Liver (tissue), 9 donors: ENCODE data around the gene DHRS12. TPM values are rescaled to one million over a fixed set of nuclear protein-coding genes. Genes with fewer than 3 reads are reported as not detected.
A peak's percentile ranks its signal among the peaks of the same experiment; 100 is the strongest.

Experiments
- DNase-seq: peaks from one replicate; pipeline ENCODE4 v3.0.0-alpha.2; 2017; ENCODE audit warnings: low spot score
- H3K27ac ChIP-seq, 2 donors: one replicate each; pipeline ENCODE4 v1.7.0; 2013; ENCODE audit warnings: inconsistent platforms in 2 of 2, low read length in 2 of 2, control low read depth in 1 of 2, low read depth in 1 of 2, mild to moderate bottlenecking in 1 of 2
- H3K27me3 ChIP-seq, 4 donors: one replicate each; pipeline versions ENCODE4 v1.6.1 to v1.7.0; 2013; ENCODE audit warnings: low read length in 3 of 4, inconsistent platforms in 1 of 4, mild to moderate bottlenecking in 1 of 4, moderate library complexity in 1 of 4; ENCODE audit not compliant: control insufficient read depth in 4 of 4, insufficient read depth in 4 of 4
- H3K36me3 ChIP-seq, 4 donors: one replicate each; pipeline versions ENCODE4 v1.6.1 to v1.7.0; 2013; ENCODE audit warnings: low read length in 3 of 4, mild to moderate bottlenecking in 3 of 4, low read depth in 1 of 4, moderate library complexity in 1 of 4; ENCODE audit not compliant: control insufficient read depth in 4 of 4, insufficient read depth in 3 of 4
- H3K4me1 ChIP-seq, 4 donors: one replicate each; pipeline versions ENCODE4 v1.6.1 to v1.7.0; 2013; ENCODE audit warnings: low read length in 3 of 4, mild to moderate bottlenecking in 3 of 4, moderate library complexity in 1 of 4; ENCODE audit not compliant: control insufficient read depth in 4 of 4, insufficient read depth in 4 of 4
- H3K4me3 ChIP-seq, 3 donors: one replicate each; pipeline versions ENCODE4 v1.6.1 to v1.7.0; 2013; ENCODE audit warnings: low read length in 3 of 3, control low read depth in 1 of 3, low read depth in 1 of 3, mild to moderate bottlenecking in 1 of 3
- H3K9ac ChIP-seq, 2 donors: one replicate each; pipeline ENCODE4 v1.7.0; 2013; ENCODE audit warnings: low read length in 2 of 2, mild to moderate bottlenecking in 2 of 2, moderate library complexity in 2 of 2, control low read depth in 1 of 2, low read depth in 1 of 2
- H3K9me3 ChIP-seq, 4 donors: one replicate each; pipeline versions ENCODE4 v1.6.1 to v1.7.0; 2013; ENCODE audit warnings: low read length in 3 of 4; ENCODE audit not compliant: control insufficient read depth in 4 of 4
- EGR1 ChIP-seq, 2 donors: IDR thresholded peaks; 2 replicates each; pipeline ENCODE4 v1.6.1; 2016 to 2018; ENCODE audit warnings: antibody characterized with exemption in 2 of 2, low read depth in 2 of 2
- FOXA1 ChIP-seq: IDR thresholded peaks from 2 replicates; pipeline ENCODE4 v1.6.1; 2016; ENCODE audit warnings: antibody characterized with exemption
- FOXA2 ChIP-seq: IDR thresholded peaks from 2 replicates; pipeline ENCODE4 v1.6.1; 2016; ENCODE audit warnings: antibody characterized with exemption
- GABPA ChIP-seq, 2 donors: IDR thresholded peaks in 1 of 2; conservative IDR thresholded peaks in 1 of 2; 2 replicates each; pipeline ENCODE4 v1.6.1; 2016; ENCODE audit warnings: antibody characterized with exemption in 2 of 2, mild to moderate bottlenecking in 1 of 2, moderate library complexity in 1 of 2
- HNF4A ChIP-seq, 2 donors: conservative IDR thresholded peaks; 2 replicates each; pipeline ENCODE4 v1.6.1; 2016; ENCODE audit warnings: antibody characterized with exemption in 2 of 2, mild to moderate bottlenecking in 2 of 2
- HNF4G ChIP-seq: IDR thresholded peaks from 2 replicates; pipeline ENCODE4 v1.6.1; 2016; ENCODE audit warnings: antibody characterized with exemption
- JUND ChIP-seq, 2 donors: IDR thresholded peaks; 2 replicates each; pipeline ENCODE4 v1.6.1; 2016; ENCODE audit warnings: antibody characterized with exemption in 2 of 2
- NR2F2 ChIP-seq: IDR thresholded peaks from 2 replicates; pipeline ENCODE4 v1.6.1; 2016; ENCODE audit warnings: antibody characterized with exemption
- RAD21 ChIP-seq, 2 donors: IDR thresholded peaks; 2 replicates each; pipeline ENCODE4 v1.6.1; 2016; ENCODE audit warnings: antibody characterized with exemption in 2 of 2, mild to moderate bottlenecking in 2 of 2
- RXRA ChIP-seq, 2 donors: IDR thresholded peaks; 2 replicates each; pipeline ENCODE4 v1.6.1; 2017 to 2018; ENCODE audit warnings: antibody characterized with exemption in 2 of 2, mild to moderate bottlenecking in 1 of 2
- SP1 ChIP-seq: IDR thresholded peaks from 2 replicates; pipeline ENCODE4 v1.6.1; 2018; ENCODE audit warnings: antibody characterized with exemption, mild to moderate bottlenecking
- TAF1 ChIP-seq: conservative IDR thresholded peaks from 2 replicates; pipeline ENCODE4 v1.6.1; 2016; ENCODE audit warnings: antibody characterized with exemption, mild to moderate bottlenecking
- YY1 ChIP-seq: IDR thresholded peaks from 2 replicates; pipeline ENCODE4 v1.6.1; 2016; ENCODE audit warnings: antibody characterized with exemption, mild to moderate bottlenecking
- WGBS: extraction: QIAGEN DNeasy Blood & Tissue Kit; methylation state at CpG from one replicate; pipeline ENCODE4 v1.1.7; 2013; 5-methylcytosine and 5-hydroxymethylcytosine counted together
- polyA plus RNA-seq, 2 donors: library from polyadenylated mRNA; stranded (reverse) in 1 of 2; unstranded in 1 of 2; fragments of 200-250 nt in 1 of 2; fragments of >200 nt in 1 of 2; fragmentation: Nextera tagmentation in 1 of 2; extraction: Ambion mirVana in 1 of 2; gene quantifications; one replicate each; pipeline versions ENCODE4 v1.2.1 to v1.2.3, GENCODE V29; 2013 to 2015
- total RNA-seq, 2 donors: library from RNA; depleted of rRNA; stranded (reverse); fragments of >200 nt; gene quantifications; one replicate each; pipeline ENCODE4 v1.2.3, GENCODE V29; 2014
- TF ChIP-seq, protein P1 (sequence below): IDR thresholded peaks from 2 replicates; pipeline ENCODE4 v1.6.1; 2016; ENCODE audit warnings: antibody characterized with exemption
- TF ChIP-seq, protein P2 (sequence below): fragments of 150-350 bp; IDR thresholded peaks from 2 replicates; pipeline ENCODE4 v1.5.1; 2017; ENCODE audit warnings: improper control_type of control experiment, low read depth, low read length; ENCODE audit not compliant: missing input control
- TF ChIP-seq, protein P3 (sequence below): IDR thresholded peaks from 2 replicates; pipeline ENCODE4 v1.6.1; 2016; ENCODE audit warnings: antibody characterized with exemption
- TF ChIP-seq, protein P4 (sequence below): IDR thresholded peaks from 2 replicates; pipeline ENCODE4 v1.6.1; 2016; ENCODE audit warnings: antibody characterized with exemption
- TF ChIP-seq, protein P5 (sequence below): IDR thresholded peaks from 2 replicates; pipeline ENCODE4 v1.6.1; 2016; ENCODE audit warnings: antibody characterized with exemption, mild to moderate bottlenecking
- donor health status: healthy.
- donor health status: healthy.
- donor health status: healthy.
- donor health status: healthy.
- donor health status: healthy.

DHRS12 gene
- total and polyA plus RNA-seq, 4 donors, result 6.5 to 15.5 (median 9.3) TPM

DNA sequence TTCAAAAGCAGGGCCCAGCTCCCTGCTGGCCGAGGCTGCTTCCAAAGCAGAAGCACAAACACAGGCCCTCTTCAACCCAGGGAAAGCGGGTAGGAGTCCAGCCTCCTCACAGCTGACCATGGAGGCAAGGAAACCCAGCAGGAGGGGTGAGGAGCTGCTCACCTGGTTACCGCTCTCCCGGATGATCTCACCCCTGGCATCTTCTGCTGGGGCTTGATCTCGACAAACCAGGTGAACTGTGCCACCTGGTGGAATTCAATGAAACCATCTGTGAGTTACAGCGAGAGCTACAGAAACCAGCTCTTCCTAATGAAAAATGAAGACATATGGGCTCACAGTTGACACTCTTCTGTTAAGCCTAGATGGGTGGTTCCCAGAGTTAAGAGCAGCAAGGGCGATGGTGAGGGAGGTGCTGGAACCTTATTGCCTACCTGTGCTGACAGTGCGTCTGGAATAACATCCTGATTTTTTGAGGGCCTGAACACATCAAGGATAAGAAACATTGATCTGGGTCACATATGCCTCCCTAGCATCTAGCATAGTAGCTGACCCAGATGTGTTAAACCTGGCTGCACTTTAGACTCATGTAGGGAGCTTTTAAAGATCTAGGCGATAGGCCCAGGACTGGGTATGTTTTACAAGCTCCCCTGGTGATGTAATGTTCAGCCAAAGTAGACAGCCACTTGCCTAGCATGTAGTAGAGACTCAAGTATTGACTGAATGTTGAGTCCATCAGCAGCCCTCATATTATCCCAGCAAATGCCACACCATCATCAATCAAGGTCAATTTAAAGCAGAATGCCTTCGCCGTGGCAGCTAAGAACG, 6.1 kb downstream of the DHRS12 start:
- Histone ChIP-seq H3K4me1 (peaks cover 0 to 27% (median 13%) of the 10 kb centered on the region in 4 donors), H3K27ac (no peak overlapping the region)
- WGBS, result 76% methylated on average over 12 of the region's 12 CpGs

DNA sequence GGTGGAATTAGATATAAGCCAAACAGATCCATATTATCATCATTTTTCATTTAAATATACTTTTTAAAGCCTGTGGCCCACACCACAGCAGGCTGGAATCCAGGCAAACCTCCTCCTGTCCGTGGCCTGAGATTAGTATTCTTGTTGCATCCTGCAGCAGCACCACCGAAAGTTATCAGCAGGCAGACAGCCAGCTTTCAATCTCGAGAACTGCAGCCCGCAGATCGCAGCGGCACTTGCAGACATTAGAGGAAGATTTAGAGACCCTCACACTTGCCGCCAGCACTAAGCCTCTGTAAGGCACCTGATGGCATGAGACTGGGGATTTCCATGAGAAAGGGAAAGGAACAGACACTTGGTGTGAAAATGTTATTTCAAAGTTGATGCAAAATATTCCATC, 7.4 kb downstream of the DHRS12 start:
- Histone ChIP-seq H3K9ac (no peak overlapping the region), H3K36me3 (peaks cover 0 to 5% (median 0%) of the 10 kb centered on the region in 4 donors), H3K27ac (no peak overlapping the region), H3K9me3 (no peaks in the 10 kb centered on the region), H3K4me1 (peaks cover 0 to 14% (median 5%) of the 10 kb centered on the region in 4 donors), H3K27me3 (no peaks in the 10 kb centered on the region), H3K4me3 (no peak overlapping the region)
- 90% methylated on average over 7 of the region's 7 CpGs for WGBS
- DNase-seq, result no peak
- TF ChIP-seq, protein P1, sequence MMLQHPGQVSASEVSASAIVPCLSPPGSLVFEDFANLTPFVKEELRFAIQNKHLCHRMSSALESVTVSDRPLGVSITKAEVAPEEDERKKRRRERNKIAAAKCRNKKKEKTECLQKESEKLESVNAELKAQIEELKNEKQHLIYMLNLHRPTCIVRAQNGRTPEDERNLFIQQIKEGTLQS, result no peak
- TF ChIP-seq RAD21 (IDR thresholded peaks at IDR 0.05) (no peak), EGR1 (IDR thresholded peaks at IDR 0.05; ENCODE audit: low read depth in 2 of 2) (no peak), GABPA (IDR thresholded peaks at IDR 0.05 in 1 of 2, conservative IDR thresholded peaks at IDR 0.05 in 1 of 2) (no peak), FOXA1 (no peak), TAF1 (no peak), FOXA2 (no peak), YY1 (no peak), HNF4G (no peak), JUND (IDR thresholded peaks at IDR 0.05) (no peak)
- TF ChIP-seq, protein P2, sequence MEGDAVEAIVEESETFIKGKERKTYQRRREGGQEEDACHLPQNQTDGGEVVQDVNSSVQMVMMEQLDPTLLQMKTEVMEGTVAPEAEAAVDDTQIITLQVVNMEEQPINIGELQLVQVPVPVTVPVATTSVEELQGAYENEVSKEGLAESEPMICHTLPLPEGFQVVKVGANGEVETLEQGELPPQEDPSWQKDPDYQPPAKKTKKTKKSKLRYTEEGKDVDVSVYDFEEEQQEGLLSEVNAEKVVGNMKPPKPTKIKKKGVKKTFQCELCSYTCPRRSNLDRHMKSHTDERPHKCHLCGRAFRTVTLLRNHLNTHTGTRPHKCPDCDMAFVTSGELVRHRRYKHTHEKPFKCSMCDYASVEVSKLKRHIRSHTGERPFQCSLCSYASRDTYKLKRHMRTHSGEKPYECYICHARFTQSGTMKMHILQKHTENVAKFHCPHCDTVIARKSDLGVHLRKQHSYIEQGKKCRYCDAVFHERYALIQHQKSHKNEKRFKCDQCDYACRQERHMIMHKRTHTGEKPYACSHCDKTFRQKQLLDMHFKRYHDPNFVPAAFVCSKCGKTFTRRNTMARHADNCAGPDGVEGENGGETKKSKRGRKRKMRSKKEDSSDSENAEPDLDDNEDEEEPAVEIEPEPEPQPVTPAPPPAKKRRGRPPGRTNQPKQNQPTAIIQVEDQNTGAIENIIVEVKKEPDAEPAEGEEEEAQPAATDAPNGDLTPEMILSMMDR, result no peak
- TF ChIP-seq, protein P3, sequence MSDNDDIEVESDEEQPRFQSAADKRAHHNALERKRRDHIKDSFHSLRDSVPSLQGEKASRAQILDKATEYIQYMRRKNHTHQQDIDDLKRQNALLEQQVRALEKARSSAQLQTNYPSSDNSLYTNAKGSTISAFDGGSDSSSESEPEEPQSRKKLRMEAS, result no peak
- TF ChIP-seq, protein P4, sequence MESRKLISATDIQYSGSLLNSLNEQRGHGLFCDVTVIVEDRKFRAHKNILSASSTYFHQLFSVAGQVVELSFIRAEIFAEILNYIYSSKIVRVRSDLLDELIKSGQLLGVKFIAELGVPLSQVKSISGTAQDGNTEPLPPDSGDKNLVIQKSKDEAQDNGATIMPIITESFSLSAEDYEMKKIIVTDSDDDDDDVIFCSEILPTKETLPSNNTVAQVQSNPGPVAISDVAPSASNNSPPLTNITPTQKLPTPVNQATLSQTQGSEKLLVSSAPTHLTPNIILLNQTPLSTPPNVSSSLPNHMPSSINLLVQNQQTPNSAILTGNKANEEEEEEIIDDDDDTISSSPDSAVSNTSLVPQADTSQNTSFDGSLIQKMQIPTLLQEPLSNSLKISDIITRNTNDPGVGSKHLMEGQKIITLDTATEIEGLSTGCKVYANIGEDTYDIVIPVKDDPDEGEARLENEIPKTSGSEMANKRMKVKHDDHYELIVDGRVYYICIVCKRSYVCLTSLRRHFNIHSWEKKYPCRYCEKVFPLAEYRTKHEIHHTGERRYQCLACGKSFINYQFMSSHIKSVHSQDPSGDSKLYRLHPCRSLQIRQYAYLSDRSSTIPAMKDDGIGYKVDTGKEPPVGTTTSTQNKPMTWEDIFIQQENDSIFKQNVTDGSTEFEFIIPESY, result no peak

More for the DNA sequence above, 6.1 kb downstream of the DHRS12 start:
- no peak overlapping the region for H3K9ac ChIP-seq
- no peak for DNase-seq
- no peaks in the 10 kb centered on the region for H3K27me3 ChIP-seq
- no peak overlapping the region for H3K4me3 ChIP-seq
- H3K36me3 ChIP-seq, result peaks cover 0 to 5% (median 0%) of the 10 kb centered on the region in 4 donors
- TF ChIP-seq, protein P1, result no peak
- TF ChIP-seq HNF4G, result no peak
- no peak for TF ChIP-seq EGR1 (IDR thresholded peaks at IDR 0.05; ENCODE audit: low read depth in 2 of 2)
- TF ChIP-seq JUND (IDR thresholded peaks at IDR 0.05), result peak; percentile 72 to 81
- no peak for TF ChIP-seq RXRA (IDR thresholded peaks at IDR 0.05)
- TF ChIP-seq, protein P2, result peak; percentile 69
- peak; percentile 94 for TF ChIP-seq RAD21 (IDR thresholded peaks at IDR 0.05)
- TF ChIP-seq, protein P5, sequence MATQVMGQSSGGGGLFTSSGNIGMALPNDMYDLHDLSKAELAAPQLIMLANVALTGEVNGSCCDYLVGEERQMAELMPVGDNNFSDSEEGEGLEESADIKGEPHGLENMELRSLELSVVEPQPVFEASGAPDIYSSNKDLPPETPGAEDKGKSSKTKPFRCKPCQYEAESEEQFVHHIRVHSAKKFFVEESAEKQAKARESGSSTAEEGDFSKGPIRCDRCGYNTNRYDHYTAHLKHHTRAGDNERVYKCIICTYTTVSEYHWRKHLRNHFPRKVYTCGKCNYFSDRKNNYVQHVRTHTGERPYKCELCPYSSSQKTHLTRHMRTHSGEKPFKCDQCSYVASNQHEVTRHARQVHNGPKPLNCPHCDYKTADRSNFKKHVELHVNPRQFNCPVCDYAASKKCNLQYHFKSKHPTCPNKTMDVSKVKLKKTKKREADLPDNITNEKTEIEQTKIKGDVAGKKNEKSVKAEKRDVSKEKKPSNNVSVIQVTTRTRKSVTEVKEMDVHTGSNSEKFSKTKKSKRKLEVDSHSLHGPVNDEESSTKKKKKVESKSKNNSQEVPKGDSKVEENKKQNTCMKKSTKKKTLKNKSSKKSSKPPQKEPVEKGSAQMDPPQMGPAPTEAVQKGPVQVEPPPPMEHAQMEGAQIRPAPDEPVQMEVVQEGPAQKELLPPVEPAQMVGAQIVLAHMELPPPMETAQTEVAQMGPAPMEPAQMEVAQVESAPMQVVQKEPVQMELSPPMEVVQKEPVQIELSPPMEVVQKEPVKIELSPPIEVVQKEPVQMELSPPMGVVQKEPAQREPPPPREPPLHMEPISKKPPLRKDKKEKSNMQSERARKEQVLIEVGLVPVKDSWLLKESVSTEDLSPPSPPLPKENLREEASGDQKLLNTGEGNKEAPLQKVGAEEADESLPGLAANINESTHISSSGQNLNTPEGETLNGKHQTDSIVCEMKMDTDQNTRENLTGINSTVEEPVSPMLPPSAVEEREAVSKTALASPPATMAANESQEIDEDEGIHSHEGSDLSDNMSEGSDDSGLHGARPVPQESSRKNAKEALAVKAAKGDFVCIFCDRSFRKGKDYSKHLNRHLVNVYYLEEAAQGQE, result no peak
- no peak for TF ChIP-seq SP1
- no peak for TF ChIP-seq FOXA2
- TF ChIP-seq TAF1, result no peak
- no peak for TF ChIP-seq HNF4A (conservative IDR thresholded peaks at IDR 0.05)
- no peak for TF ChIP-seq NR2F2
- H3K9me3 ChIP-seq, result no peaks in the 10 kb centered on the region
